Endometrium (tissue), 2 donors: Measurements from ENCODE around the gene PDE6D.

Experiments
- FAIRE-seq: peaks from 2 replicates; lab custom pipeline; 2012; peaks lifted over from hg19 to GRCh38; lab: Jason Lieb, UNC
- donor health status: control.
- donor health status: control.

Gene PDE6D

DNA sequence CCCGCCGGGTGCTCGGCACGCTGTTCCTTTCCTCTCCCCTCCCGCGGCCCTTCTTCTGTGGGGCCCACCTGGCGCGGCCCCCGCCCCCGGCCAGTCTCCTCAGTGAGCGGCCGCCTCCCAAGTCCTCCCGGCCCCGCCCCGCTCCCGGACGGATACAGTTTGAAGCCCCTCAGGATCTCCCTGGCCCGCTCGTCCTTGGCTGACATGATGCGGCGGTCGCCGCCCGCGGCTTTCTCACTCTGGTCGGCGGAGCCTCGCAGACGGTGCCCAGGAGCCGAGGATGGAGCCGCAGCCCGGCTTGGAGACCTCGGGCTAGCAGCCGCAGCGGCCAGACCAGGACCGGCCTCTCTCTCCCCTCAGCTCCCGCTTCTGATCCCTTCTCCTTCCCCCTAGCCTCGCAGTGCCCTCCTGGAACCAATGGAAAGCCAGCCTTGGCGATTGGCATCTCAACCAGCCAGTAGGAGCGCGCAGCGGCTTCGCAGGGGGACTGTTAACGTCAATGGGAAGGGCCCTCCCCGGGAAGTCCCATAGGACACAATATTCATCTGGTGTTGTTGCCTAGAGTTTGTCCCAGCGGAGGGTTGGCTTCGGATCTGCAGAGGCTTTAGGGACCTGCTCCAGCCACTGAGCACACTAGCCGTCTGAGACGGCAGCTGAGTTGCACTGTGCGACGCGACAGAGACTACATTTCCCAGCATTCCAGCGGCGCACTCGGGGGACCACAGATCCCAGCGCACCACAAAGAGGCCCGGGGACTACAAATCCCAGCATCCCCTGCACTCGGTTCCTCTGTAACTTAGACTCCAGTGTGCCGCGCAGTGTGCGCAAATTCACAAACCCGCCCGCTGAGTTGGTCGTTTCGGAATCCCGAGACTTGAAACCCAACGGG lies at the start of gene PDE6D:
Gene PDE6D (minus strand): TSS at position 374 of the 889 bp plus-strand sequence. CDS start 168 bp downstream, at position 206.
- peak; percentile 80 for FAIRE-seq

DNA sequence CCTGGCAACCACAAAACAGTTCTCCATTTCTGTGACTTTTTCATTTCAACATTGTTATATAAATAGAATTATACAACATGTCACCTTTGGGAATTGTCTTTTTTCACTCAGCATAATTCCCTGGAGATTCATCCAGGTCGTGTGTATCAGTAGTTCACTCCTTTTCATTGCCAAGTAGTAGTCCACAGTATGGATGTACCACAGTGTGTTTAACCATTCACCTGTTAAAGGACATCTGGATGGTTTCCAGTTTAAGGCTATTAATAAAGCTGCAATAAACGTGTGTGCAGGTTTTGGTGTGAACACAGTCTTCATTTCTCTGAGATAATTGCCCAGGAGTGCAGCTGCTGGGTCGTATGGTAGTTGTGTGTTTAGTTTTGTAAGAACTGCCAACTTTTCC lies 40.8 kb upstream of the PDE6D start:
- FAIRE-seq: no peak

DNA sequence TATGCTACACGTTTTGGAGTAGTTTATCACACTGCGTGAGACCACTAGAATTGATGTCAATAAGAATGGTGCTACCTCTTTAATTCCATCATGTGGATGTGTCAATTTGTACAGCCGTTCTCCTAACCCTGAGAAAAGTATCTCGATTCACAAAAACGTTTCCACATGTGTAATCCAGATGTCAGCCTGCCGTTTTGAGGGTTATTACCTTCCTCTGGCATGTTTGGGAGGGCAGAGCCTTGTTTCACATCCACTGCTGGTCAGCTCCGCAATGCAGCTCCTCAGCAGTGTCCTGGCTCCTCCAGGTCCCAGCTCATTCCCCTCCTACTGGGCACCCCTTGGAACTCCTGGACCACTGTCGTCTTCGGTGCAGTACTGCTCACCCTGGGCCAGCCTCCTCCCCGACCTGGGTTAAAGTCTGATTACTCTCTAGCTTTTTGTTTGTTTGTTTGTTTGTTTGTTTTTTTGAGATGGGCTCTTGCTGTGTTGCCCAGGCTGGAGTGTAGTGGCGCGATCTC lies 39.8 kb upstream of the PDE6D start:
- FAIRE-seq: no peak

DNA sequence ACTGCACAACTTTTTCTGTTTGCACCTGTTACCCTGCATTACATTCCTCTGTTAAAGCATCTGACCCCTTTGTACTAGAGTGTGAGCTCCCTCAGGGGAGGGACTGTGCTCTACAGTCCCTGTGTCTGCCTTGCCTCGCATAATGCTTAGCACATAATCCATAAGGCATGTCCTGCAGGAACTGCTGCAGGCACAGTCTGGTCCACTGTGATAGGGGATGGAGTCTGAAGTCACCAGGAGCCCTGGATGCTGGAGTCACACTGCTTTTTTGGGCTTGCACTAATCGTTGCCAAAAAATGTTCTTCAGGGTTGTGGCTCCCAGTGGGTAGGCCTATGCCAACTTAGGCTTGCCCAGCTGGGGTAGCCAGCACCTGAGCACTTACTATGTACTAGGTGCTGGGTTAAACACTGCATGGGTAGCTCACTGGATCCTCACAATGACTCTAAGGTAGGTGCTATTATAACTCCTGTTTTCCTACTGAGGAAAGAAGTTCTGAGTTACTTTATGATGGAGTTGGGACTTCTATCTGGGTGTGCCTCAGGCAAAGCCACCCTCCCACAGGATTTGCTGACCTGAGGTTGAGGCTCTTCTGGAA lies 38.5 kb upstream of the PDE6D start:
- no peak for FAIRE-seq

DNA sequence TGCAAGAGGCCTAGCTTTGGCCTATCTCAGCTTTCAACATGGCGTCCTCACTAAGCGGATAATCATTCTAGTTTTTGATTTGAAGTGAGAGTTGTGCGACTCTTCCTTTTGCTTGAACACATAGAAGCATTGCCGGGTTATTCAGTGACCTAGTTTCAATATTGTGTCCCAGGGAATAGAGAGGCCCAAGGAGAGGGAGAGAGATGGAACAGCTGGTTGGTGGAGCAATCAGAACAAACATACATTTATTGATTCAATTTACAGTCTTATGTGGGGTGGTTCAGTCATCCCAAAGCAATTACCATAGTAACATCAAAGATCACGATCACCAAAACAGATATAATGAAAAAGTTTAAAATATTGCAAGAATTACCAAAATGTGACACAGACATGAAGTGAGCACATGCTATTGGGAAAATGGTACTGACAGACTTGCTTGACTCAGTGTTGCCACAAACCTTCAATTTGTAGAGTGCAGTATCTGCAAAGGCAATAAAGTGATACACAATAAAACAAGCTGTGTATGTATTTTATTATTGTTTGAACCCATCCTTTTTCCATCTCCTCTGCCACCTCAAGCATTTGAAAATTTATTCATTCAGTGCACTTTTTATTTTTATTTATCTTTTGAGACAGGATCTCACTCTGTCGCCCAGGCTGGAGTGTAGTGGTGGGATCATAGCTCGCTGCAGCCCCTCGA lies 35.4 kb upstream of the PDE6D start:
- no peak for FAIRE-seq

DNA sequence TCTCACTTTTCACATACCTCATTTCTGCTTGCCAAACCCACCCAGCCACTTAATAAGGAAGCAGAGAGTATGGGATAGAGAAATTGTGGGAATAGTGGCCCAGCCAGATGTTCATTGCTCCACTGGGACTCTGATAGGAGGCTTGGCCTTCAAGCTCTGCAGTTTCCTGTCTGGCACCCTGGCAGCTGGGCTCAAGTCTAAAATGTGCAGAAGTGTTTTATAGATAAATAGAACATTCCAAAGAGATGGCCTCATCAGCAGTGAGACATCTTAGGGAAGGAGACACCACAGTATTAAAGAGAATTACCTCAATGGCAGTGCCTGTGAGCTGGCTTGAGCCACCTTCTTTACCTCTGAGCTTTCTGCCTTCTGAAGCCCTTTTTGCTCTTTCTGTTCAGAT lies 29.8 kb upstream of the PDE6D start:
- no peak for FAIRE-seq

DNA sequence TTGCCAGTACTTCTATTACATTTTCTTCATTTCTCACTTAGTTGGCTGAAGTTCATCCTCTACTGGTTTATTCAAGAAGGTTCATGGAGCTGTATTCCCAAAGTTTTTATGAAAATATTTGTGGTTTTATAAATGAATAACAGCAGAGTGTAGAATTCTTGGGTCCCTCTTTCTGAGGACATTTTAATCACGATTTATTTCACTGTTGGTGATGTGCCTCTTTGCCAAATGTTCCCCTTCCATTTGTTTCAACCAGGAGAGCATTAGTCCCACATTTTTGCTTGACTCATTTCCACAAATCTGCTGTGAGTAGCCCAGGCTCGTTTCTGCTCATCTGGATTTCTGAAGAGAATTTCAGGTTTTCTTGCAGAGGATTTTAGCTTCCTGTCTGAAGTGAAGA lies 25.9 kb upstream of the PDE6D start:
- FAIRE-seq: no peak

DNA sequence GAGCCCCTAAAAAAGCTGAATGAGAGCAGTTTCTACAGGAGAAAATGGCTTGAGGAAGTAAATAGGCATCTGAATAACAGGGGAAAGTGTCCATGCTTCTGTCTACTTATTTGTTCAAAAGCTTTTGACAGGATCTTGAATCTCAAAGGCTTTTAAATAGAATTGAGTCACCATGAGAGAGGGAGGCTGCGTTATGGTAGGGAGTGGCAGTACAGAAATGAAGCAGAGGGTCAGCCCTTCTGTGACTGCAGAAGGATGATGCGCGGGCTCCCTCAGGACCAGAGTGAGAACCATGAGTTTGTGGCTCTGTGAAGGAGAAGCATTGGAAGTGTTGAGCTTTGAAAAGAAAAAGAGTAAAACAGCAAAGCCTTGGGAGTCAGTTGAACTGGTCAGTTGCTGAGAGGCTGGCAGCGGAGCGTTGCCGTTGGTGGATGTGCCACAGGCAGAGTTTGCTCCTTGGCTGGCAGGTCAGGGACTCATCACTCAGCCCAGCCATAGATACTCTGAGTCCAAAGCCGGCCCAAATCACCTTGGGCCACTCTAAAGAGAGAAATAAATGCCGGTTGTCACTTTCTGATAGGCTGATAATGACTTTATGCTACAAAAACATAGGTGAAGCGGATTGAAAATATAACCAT lies 22.5 kb upstream of the PDE6D start:
- no peak for FAIRE-seq

DNA sequence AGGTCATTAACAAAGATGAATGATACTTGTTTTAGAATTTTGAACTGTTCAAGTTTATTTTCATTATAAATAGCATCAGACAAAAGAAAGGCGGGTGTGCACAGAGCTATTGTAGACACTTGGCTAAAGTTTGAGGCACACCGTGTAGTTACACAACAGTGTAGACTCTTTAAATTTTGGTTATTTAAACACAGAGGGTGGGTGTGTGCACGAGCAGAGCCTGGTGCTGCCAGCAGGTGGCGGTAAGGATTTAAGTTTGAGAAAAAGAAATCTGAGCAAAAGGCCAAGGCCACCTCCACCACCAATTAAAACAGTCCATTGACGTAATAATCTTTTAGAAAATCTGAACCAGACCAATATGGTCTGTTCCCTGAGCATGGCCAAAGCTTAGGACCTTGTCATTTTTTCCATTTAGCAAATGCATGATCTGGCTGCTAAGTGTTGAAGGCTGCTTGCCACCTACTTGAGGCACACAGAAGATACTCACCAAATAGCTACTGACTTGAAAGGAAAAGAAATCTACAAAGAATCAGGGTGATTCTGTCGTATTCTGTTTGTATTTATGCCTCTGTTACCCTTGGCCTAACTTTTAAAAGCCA lies 19.5 kb upstream of the PDE6D start:
- FAIRE-seq: no peak

DNA sequence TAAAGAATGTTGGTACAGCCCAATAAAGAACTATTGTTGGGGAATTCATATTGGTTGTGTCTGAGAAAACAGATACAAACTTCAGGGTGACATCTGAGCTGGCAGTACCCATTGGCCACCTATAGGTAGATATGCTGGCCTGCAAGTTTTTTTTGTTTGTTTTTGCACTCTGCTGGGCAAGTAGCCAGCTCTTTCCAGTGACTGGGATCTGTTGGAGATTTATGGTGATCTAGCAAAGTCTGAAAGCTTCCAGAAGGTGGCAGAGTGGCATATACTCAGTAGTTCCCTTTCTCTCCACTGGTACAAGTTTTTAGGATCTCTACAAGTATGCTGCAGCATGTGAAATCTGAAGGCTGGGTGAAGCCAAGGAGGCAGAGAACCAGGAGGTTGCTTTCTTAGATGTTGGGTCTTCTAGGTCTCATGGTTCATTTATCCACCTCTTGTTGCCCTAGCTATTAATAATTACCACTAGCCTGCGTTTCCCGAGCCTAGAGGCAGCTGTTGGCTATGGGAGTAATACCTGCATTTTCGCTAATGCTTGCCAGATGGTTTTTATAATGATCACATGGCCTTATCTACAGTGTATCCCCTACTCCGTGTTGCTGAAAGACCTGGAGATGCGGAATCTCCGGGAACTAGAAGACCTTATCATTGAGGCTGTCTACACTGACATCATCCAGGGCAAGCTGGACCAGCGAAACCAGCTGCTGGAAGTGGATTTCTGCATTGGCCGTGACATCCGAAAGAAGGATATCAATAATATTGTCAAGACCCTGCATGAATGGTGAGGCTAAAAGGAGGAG lies 14.6 kb upstream of the PDE6D start:
- FAIRE-seq: no peak

DNA sequence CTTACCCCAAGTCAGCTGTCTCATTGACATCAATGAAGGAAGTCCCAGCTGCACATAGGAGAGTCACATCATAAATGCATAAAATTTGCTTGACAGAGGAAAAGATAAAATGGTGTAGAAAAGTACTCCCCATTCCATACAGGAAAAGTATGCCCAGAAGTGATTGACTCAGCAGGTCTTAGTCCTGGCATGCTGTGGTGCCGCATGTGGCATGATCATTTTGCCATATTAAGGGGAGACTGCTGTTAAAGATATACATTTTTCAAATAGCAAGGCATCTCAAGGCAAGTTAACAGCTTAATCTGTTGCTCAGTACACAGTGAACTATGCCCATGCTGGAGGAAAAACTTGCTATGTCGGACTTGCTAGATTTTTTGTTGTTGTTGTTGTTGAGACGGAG lies 13.3 kb upstream of the PDE6D start:
- no peak for FAIRE-seq

DNA sequence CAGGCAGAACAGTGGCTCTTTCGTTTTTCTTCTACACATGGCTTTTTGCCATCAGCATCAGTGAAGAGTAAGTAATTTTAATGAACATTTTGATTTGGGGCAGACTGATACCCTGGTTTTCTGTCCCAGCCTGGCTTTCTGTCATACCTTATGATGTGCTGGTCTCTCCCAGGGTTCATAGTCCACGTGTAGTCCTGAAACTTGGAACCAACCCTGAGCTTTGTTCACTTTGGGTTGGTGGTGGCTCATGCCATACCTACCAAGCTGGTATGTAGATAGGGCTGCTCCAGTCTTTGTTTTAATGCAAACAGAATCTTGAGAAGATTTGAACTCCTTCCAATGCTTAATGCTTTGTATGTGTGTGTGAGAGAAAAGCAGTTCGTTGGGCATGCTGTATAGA lies 10.0 kb upstream of the PDE6D start:
- FAIRE-seq: no peak

DNA sequence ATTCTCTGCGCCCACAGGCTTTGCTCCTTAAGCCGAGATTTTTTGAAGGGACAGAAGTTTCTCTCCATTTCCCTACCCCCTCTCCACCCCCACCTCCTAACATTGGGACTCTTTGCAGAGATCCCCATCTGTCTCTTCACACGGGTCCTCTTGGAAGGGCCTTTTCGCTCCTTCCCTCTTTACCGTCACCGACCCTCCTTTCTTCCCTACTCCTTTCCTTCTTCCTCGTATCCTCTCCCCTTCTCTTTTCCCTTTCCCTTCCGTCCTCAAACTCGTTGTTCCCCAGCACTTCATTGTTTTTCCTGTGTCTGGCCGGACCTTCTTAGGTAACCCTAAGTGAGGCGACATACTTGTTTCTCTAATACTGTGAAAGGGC lies 5.8 kb upstream of the PDE6D start:
- FAIRE-seq: no peak

DNA sequence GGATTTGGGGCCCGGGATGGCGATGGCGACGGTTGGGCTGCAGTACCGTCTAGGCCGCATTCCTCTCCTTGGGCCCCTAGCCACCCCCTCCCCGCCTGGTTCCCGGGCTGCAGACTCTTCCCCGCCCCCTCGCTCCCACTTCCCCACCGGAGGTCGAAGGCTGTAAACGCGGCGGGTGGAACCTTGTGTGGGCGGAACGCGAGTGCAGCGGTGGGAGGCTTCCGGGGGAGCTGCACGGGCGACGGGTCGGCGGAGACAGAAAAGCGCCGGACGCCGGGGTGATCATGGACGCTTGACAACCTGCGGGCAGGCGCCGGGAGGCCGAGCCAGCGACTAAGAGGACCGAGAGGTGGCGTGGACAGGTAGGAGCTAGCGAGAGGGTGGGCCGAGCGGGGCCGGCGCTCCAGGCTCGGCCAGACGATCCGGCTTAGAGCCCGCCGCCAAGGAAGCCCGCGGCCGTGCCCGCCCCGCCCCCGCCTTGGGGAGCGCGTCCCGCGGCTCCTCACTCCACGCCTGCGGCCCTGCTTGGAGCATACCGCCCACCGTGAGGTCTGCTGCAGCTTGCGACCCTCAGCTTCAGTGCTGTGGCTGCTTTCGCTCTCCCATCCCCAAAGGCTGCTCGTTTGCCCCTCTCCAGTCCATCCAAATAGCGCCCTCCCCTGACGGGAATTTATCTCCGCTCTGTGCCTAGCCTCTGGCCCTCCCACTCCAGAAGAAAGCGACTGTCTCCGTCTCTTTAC lies 5.3 kb upstream of the PDE6D start, which contains the start of gene COPS7B:
Gene COPS7B (plus strand): TSS at position 269 of the 740 bp plus-strand sequence. CDS start 2,126 bp downstream, outside the sequence.
- FAIRE-seq: no peak

DNA sequence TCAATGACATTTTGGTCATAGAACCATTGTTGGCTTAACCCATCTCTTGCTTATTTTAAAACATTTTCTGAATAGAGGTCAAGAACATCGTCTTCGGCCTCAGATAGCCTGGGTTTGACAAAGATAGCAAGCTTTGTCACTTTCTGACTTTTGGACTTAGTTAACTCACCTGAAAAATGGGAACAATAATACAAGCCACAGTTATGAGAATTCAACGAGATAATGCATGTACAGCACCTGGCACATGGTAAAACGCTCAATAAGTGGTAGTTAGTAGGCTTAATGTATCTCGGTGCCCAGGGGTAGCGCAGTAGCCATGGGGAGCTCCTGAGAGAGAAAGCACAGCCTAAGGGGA lies 4.7 kb upstream of the PDE6D start:
- no peak for FAIRE-seq

DNA sequence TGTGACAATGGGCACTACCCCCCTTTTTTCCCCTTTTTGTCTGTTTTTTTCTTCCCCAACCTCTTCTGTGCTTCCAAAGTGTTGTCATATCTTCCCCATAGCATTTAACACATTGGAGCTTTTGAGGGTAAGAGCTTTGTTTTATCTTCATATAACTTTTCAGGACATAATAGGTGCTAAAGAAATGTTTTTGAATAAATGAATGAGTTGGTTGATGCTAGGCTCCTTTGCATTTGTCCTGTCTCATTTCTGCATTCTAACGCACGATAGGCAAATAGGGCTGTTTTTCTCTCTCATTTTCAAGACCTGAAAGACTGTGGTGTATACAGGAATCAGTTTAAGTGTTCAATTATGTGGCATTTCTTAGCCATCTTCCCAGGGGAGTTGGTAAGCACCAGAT lies 4.3 kb upstream of the PDE6D start:
- no peak for FAIRE-seq

DNA sequence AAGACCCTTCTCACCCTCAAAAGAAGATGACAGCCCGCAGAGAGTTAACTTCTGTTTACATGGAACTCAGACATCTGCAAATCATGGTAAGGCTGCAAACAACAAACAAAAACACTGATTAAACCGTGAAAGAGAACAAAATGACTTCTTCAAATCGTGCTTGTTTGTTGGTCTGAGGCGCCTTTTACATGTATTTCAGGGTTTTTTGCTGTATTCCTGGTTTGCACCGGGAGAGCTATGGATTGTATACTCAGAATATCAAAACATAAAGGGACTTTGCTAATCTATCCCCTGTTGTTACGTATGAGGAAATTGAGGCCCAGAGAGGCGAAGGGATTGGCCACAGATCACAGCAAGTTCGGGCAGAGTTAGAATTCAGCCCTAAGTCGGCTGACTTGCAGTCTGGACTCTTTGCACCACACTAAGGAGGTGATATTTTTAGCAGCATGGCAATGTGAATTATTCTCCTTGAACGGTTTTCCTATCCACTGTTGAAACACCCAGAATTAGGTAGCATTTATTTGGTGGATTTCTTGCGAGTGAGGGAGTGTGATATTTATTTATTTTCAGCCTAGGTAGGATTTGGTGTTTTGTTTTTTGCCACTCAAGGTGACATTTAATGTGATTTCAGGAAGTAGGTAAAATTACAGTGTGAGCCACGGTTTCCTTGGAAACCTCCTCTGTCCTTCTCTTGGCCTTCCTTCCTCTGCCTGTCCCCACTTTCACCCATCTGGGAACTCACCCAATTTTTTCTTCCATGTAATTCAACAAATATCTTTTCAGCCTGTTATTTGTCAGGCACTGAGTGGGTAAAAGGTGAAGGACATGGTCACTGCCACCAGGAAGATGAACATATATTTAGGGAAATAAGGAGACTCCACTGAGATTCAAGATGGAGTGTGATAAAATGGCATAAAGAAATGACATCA lies 980 bp upstream of the PDE6D start:
- FAIRE-seq: no peak

DNA sequence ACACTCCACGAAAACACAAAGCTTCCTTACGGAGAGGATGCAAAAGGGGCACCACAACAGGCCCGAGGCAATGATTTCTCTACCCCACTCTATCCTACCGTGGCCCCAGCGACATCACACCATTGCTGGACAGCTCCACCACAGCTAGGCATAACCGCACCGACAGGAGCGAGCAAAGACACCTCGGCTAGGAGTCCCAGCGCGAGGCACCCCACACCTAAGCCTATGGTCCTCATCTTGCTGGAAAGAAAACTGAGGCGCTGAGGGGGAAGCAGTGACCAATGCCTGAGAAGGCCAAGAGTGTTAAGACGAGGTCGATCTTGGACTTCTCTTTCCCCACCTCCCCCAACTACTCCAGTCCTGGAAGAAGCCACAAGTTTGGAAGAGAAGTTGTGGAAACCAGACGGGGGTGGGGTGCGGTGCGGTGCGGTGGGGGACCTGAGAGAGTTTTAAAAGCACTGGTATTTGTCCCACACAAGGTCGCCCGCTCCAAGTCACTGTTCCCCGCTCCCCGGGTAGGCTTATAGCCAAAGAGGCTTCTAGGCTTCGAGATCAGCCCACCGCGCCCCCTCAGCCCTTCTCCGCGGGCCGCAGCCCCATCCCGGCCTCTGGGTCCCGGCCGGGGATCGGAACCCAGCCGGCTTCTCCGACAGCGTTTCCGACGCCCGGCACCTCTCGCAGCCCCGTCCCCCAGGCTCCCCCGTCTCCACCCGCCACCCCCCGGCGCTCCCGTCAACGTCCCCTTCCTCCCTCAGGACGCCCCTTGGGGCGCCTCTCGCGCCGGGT lies 766 bp downstream of the PDE6D start:
- FAIRE-seq: no peak
